ENCODE data around the gene SLC3A2. TPM values are rescaled to one million over a fixed set of nuclear protein-coding genes. Genes with fewer than 3 reads are reported as not detected.

SLC3A2 gene
- total and polyA plus RNA-seq, 2 of the 13 experiments (the other 11 are each of a cell fraction or from before 2014, with no cell fraction given) = 213 to 226 TPM

DNA sequence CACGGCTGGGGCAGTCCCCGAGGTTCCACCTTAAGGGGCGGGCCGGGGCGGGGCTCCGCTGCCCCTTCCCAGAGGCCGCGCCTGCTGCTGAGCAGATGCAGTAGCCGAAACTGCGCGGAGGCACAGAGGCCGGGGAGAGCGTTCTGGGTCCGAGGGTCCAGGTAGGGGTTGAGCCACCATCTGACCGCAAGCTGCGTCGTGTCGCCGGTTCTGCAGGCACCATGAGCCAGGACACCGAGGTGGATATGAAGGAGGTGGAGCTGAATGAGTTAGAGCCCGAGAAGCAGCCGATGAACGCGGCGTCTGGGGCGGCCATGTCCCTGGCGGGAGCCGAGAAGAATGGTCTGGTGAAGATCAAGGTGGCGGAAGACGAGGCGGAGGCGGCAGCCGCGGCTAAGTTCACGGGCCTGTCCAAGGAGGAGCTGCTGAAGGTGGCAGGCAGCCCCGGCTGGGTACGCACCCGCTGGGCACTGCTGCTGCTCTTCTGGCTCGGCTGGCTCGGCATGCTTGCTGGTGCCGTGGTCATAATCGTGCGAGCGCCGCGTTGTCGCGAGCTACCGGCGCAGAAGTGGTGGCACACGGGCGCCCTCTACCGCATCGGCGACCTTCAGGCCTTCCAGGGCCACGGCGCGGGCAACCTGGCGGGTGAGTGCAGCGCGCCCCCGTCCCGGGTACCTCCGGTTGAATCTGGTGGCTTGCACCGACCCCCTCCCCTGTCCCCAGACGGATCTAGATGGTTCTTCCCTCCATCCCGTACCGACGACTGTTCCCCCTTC lies at the start of gene SLC3A2 (continued):
- TF ChIP-seq, protein P1, sequence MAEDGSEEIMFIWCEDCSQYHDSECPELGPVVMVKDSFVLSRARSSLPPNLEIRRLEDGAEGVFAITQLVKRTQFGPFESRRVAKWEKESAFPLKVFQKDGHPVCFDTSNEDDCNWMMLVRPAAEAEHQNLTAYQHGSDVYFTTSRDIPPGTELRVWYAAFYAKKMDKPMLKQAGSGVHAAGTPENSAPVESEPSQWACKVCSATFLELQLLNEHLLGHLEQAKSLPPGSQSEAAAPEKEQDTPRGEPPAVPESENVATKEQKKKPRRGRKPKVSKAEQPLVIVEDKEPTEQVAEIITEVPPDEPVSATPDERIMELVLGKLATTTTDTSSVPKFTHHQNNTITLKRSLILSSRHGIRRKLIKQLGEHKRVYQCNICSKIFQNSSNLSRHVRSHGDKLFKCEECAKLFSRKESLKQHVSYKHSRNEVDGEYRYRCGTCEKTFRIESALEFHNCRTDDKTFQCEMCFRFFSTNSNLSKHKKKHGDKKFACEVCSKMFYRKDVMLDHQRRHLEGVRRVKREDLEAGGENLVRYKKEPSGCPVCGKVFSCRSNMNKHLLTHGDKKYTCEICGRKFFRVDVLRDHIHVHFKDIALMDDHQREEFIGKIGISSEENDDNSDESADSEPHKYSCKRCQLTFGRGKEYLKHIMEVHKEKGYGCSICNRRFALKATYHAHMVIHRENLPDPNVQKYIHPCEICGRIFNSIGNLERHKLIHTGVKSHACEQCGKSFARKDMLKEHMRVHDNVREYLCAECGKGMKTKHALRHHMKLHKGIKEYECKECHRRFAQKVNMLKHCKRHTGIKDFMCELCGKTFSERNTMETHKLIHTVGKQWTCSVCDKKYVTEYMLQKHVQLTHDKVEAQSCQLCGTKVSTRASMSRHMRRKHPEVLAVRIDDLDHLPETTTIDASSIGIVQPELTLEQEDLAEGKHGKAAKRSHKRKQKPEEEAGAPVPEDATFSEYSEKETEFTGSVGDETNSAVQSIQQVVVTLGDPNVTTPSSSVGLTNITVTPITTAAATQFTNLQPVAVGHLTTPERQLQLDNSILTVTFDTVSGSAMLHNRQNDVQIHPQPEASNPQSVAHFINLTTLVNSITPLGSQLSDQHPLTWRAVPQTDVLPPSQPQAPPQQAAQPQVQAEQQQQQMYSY (CRISPR knock-in tag; IDR thresholded peaks at IDR 0.05) = 0 out of 2 replicates have a peak, but pooled peaks have one; percentile 36
- TF ChIP-seq, protein P2, sequence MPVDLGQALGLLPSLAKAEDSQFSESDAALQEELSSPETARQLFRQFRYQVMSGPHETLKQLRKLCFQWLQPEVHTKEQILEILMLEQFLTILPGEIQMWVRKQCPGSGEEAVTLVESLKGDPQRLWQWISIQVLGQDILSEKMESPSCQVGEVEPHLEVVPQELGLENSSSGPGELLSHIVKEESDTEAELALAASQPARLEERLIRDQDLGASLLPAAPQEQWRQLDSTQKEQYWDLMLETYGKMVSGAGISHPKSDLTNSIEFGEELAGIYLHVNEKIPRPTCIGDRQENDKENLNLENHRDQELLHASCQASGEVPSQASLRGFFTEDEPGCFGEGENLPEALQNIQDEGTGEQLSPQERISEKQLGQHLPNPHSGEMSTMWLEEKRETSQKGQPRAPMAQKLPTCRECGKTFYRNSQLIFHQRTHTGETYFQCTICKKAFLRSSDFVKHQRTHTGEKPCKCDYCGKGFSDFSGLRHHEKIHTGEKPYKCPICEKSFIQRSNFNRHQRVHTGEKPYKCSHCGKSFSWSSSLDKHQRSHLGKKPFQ (CRISPR knock-in tag; IDR thresholded peaks at IDR 0.05; ENCODE audit: insufficient replicate concordance) = no peak
- peak; percentile 93 for TF ChIP-seq STAT6 (CRISPR knock-in tag; IDR thresholded peaks at IDR 0.05; ENCODE audit: borderline replicate concordance)
- no peak for TF ChIP-seq PBX3 (CRISPR knock-in tag; IDR thresholded peaks at IDR 0.05; ENCODE audit: borderline replicate concordance)
- peak; percentile 99; the same call in 1 of the 2 replicates for TF ChIP-seq GLI4 (CRISPR knock-in tag; IDR thresholded peaks at IDR 0.05; ENCODE audit: borderline replicate concordance)
- peak; percentile 23 for TF ChIP-seq ZBTB25 (CRISPR knock-in tag; IDR thresholded peaks at IDR 0.05)
- peak; percentile 58; the same call in 1 of the 2 replicates for TF ChIP-seq ZNF556 (CRISPR knock-in tag; IDR thresholded peaks at IDR 0.05; ENCODE audit: borderline replicate concordance)
- TF ChIP-seq ZNF263 (CRISPR knock-in tag; IDR thresholded peaks at IDR 0.05) = peak; percentile 10; the same call in 1 of the 2 replicates
- TF ChIP-seq HDAC1 (CRISPR knock-in tag; IDR thresholded peaks at IDR 0.05) = peak; percentile 82
- TF ChIP-seq ZSCAN25 (CRISPR knock-in tag; IDR thresholded peaks at IDR 0.05) = peak; percentile 81
- no peak for TF ChIP-seq GRHL1 (CRISPR knock-in tag; conservative IDR thresholded peaks at IDR 0.05)
- 0 out of 2 replicates have a peak, but pooled peaks have one; percentile 55 for TF ChIP-seq ZNF607 (CRISPR knock-in tag; IDR thresholded peaks at IDR 0.05; ENCODE audit: borderline replicate concordance)
- TF ChIP-seq, protein P3, sequence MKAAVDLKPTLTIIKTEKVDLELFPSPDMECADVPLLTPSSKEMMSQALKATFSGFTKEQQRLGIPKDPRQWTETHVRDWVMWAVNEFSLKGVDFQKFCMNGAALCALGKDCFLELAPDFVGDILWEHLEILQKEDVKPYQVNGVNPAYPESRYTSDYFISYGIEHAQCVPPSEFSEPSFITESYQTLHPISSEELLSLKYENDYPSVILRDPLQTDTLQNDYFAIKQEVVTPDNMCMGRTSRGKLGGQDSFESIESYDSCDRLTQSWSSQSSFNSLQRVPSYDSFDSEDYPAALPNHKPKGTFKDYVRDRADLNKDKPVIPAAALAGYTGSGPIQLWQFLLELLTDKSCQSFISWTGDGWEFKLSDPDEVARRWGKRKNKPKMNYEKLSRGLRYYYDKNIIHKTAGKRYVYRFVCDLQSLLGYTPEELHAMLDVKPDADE (CRISPR knock-in tag; IDR thresholded peaks at IDR 0.05) = no peak
